ENCODE measurements around the gene DLG2. TPM values are rescaled to one million over a fixed set of nuclear protein-coding genes. Genes with fewer than 3 reads are reported as not detected.

Gene DLG2
- total and polyA plus RNA-seq, 2 of the 8 experiments (the other 6 are each of a cell fraction or from before 2014, with no cell fraction given) = 1.7 to 14.3 TPM

GRCh38 chr11:85088286-85088685 is 538.9 kb downstream of the DLG2 start:
- no peak overlapping the region for H4K5ac ChIP-seq (ENCODE audit: insufficient read length, low read depth, low read length)
- H3K56ac ChIP-seq (replicated peaks; ENCODE audit: insufficient read length, low read depth, low read length) = no peak overlapping the region
- no peaks in the 10 kb centered on the region for H3K23me2 ChIP-seq (ENCODE audit: low read depth, low read length)
- H3K27ac ChIP-seq (ENCODE audit: low read depth, low read length) = no peak overlapping the region
- H3K4me1 ChIP-seq (replicated peaks in 1 of 4; ENCODE audit: control insufficient read depth in 3 of 4, insufficient read depth in 4 of 4, low read length in 3 of 4) = no peaks in the 10 kb centered on the region
- H3K27me3 ChIP-seq (replicated peaks in 1 of 4; ENCODE audit: control insufficient read depth in 3 of 4, extremely low read depth in 1 of 4, insufficient read depth in 3 of 4, low read length in 3 of 4) = peaks cover 0 to 2% (median 0%) of the 10 kb centered on the region in 4 experiments; a peak in 1 of 7 replicates
- H3K36me3 ChIP-seq (ENCODE audit: control insufficient read depth in 2 of 4, insufficient read depth in 4 of 4, low read length in 3 of 4) = no peaks in the 10 kb centered on the region; a peak in 1 of 8 replicates
- no peak overlapping the region for H3K4me2 ChIP-seq (ENCODE audit: insufficient read depth in 1 of 2, low read depth in 2 of 2, low read length in 2 of 2)
- no peaks in the 10 kb centered on the region for H3K79me2 ChIP-seq (ENCODE audit: control insufficient read depth in 1 of 2, insufficient read depth in 2 of 2, low read length in 2 of 2)
- no peak overlapping the region for H2BK12ac ChIP-seq (ENCODE audit: low read depth, low read length)
- H3K9ac ChIP-seq (replicated peaks in 1 of 4; ENCODE audit: extremely low read depth in 1 of 4, low read depth in 3 of 4, low read length in 3 of 4) = no peak overlapping the region
- no peak overlapping the region for H2BK20ac ChIP-seq (ENCODE audit: low read length)
- no peaks in the 10 kb centered on the region for H3K79me1 ChIP-seq (ENCODE audit: low read depth, low read length)
- H2BK15ac ChIP-seq (ENCODE audit: low read length) = no peak overlapping the region
- no peak overlapping the region for H4K91ac ChIP-seq (replicated peaks; ENCODE audit: insufficient read length, low read length)
- H2BK120ac ChIP-seq (replicated peaks; ENCODE audit: low read depth, low read length) = no peak overlapping the region
- H3K4me3 ChIP-seq (ENCODE audit: extremely low read depth in 1 of 4, insufficient read depth in 2 of 4, low read depth in 3 of 4, low read length in 4 of 4) = no peak overlapping the region
- no peak overlapping the region for H3K14ac ChIP-seq (ENCODE audit: insufficient read length)
- H3K18ac ChIP-seq (ENCODE audit: extremely low read depth, low read length) = no peak overlapping the region
- H3K4ac ChIP-seq (replicated peaks; ENCODE audit: insufficient read length, low read depth, low read length) = no peak overlapping the region
- CTCF ChIA-PET (ENCODE audit: partially characterized antibody) = no interaction called here
- H4K20me1 ChIP-seq (replicated peaks in 1 of 2; ENCODE audit: control insufficient read depth in 1 of 2, insufficient read depth in 2 of 2, low read length in 2 of 2) = no peaks in the 10 kb centered on the region
- no peak overlapping the region for H2AK5ac ChIP-seq (ENCODE audit: low read depth, low read length)
- no peak overlapping the region for H3K23ac ChIP-seq (ENCODE audit: insufficient read length)
- POLR2A ChIA-PET (ENCODE audit: partially characterized antibody) = interaction anchor here (0.6 kb wide), 1 partner anchor 27 kb away, joined by 3 read pairs; no protein-coding TSS in a partner anchor
- no peak for FAIRE-seq
- 91% methylated on average over 3 of the region's 3 CpGs; no CpG with 5 or more reads in 1 of the 2 experiments for WGBS, 2 experiments (ENCODE audit: extremely low coverage in 1 of 2, insufficient coverage in 1 of 2, insufficient read length in 1 of 2, insufficient replicate concordance in 2 of 2, low coverage in 1 of 2, low lambda C conversion rate in 2 of 2, missing lambda C conversion rate in 1 of 2)
- H4K8ac ChIP-seq (ENCODE audit: extremely low read depth, insufficient read depth, low read length) = no peak overlapping the region
- no peak overlapping the region for H2AFZ ChIP-seq (ENCODE audit: low read length)
- H3K9me3 ChIP-seq (ENCODE audit: insufficient read depth in 2 of 2, low read depth in 1 of 2, low read length in 1 of 2) = no peaks in the 10 kb centered on the region
- no peak for DNase-seq (ENCODE audit: low read depth in 1 of 2, low spot score in 2 of 2)
- H2BK5ac ChIP-seq (ENCODE audit: low read depth, low read length) = no peak overlapping the region
- TF ChIP-seq BRCA1 (IDR thresholded peaks at IDR 0.05; ENCODE audit: low read depth, low read length) = no peak
- no peak for TF ChIP-seq SIX5 (IDR thresholded peaks at IDR 0.05; ENCODE audit: low read depth, low read length)
- no peak for TF ChIP-seq KDM1A (IDR thresholded peaks at IDR 0.05; ENCODE audit: borderline replicate concordance, low read length)
- no peak for TF ChIP-seq NRF1 (IDR thresholded peaks at IDR 0.05; ENCODE audit: low read depth, low read length)
- no peak for TF ChIP-seq JUN (IDR thresholded peaks at IDR 0.05; ENCODE audit: low read depth, low read length)
- TF ChIP-seq GTF2F1 (IDR thresholded peaks at IDR 0.05; ENCODE audit: borderline replicate concordance, low read depth, low read length) = no peak
